Heart right ventricle (tissue), 16 donors: ENCODE measurements around the gene TTC19. TPM values are rescaled to one million over a fixed set of nuclear protein-coding genes. Genes with fewer than 3 reads are reported as not detected.
A peak's percentile ranks its signal among the peaks of the same experiment; 100 is the strongest.

Experiments
- ATAC-seq, 8 donors: fragments of 200-7000 bp; cut with Tn5 transposase; one replicate each; pipeline ENCODE4 v1.9.1; 2020; ENCODE audit warnings: mild to moderate bottlenecking in 8 of 8, moderate library complexity in 8 of 8, moderate number of reproducible peaks in 1 of 8
- DNase-seq, 2 donors: peaks; one replicate each; pipeline ENCODE4 v3.0.0-alpha.2; 2020
- H3K27ac ChIP-seq, 10 donors: fragments of 200-600 bp; sonication (generic) in 2 of 10; one replicate each; pipeline versions ENCODE4 v1.5.0 to v1.8.0; 2020 to 2022; ENCODE audit warnings: mild to moderate bottlenecking in 3 of 10
- H3K27me3 ChIP-seq, 7 donors: fragments of 200-600 bp; one replicate each; pipeline ENCODE4 v1.8.0; 2021 to 2022; ENCODE audit warnings: mild to moderate bottlenecking in 2 of 7
- H3K36me3 ChIP-seq, 9 donors: fragments of 200-600 bp; sonication (generic) in 1 of 9; one replicate each; pipeline versions ENCODE4 v1.5.0 to v1.8.0; 2020 to 2022; ENCODE audit warnings: mild to moderate bottlenecking in 2 of 9
- H3K4me1 ChIP-seq, 9 donors: fragments of 200-600 bp; sonication (generic) in 1 of 9; one replicate each; pipeline versions ENCODE4 v1.5.0 to v1.8.0; 2020 to 2022; ENCODE audit warnings: mild to moderate bottlenecking in 4 of 9
- H3K4me3 ChIP-seq, 10 donors: fragments of 200-600 bp; sonication (generic) in 2 of 10; one replicate each; pipeline versions ENCODE4 v1.5.0 to v1.8.0; 2020 to 2022; ENCODE audit warnings: mild to moderate bottlenecking in 7 of 10, moderate library complexity in 2 of 10
- H3K9me3 ChIP-seq, 11 donors: fragments of 200-600 bp in 10 of 11; sonication (generic) in 2 of 11; one replicate each; pipeline versions ENCODE4 v1.5.0 to v1.8.0; 2013 to 2022; ENCODE audit warnings: mild to moderate bottlenecking in 2 of 11, control low read depth in 1 of 11, moderate library complexity in 1 of 11
- CTCF ChIP-seq, 9 donors: fragments of 200-600 bp; sonication (generic) in 2 of 9; IDR thresholded peaks; one replicate each; pipeline versions ENCODE4 v1.5.0 to v1.8.0; 2021 to 2022; ENCODE audit warnings: antibody characterized with exemption in 9 of 9, mild to moderate bottlenecking in 5 of 9, moderate library complexity in 1 of 9
- WGBS, 2 donors: extraction: QIAGEN DNeasy Blood & Tissue Kit; methylation state at CpG; one replicate each; pipeline ENCODE4 v1.1.7; 2013; ENCODE audit warnings: inconsistent platforms in 1 of 2; 5-methylcytosine and 5-hydroxymethylcytosine counted together
- intact Hi-C, 10 donors: fragments of 100-400 bp; cut with DNase I; formaldehyde crosslinking; loops; one replicate each; pipeline versions ENCODE4 v1.11.1 to v1.14.2; 2022
- polyA plus RNA-seq, 2 donors: library from polyadenylated mRNA; stranded (reverse); fragments of 200-250 nt; gene quantifications; one replicate each; pipeline ENCODE4 v1.2.3, GENCODE V29; 2013
- total RNA-seq, 10 donors: library from RNA; stranded (reverse); fragmentation: NEBNext Ultra II Directional in 3 of 10; extraction: Animal tissue kit (Norgen Biotek cat#: 25700) in 3 of 10; gene quantifications; one replicate each; pipeline versions ENCODE4 v1.2.1 to v1.2.4, GENCODE V29; 2021 to 2023
- donor health status: Arrhythmogenic right ventricular cardiomyopathy.
- donor health status: ischemic (EF 13 %, LVEDD 7.1; RV severe dilation, severe dysfunction).
- donor health status: healthy with polysubstance abuse.
- donor health status: DM: no; HTN: yes; CAD: no.
- donor health status: DM: no; HTN: no; CAD: no.
- donor health status: ischemic (EF 25% LVEDD 6.9; RV normal size, moderate dysfunction).
- donor health status: ischemic (EF 25% LVEDD 5.7; RV mildly dilated, moderate dysfunction).
- donor health status: healthy.
- donor health status: DM: yes; HTN: yes; CAD: no.
- donor health status: Ischemic cardiomyopathy.
- donor health status: ischemic (EF 35%, LVEDD 5.7; RV mildly dilated, moderate dysfunction).
- donor health status: nonischemic (EF 11% LVEDD 7.7; RV severe dilation, severe dysfunction).
- donor health status: DM: yes; HTN: yes; CAD: no.
- donor health status: PGD.
- donor health status: ischemic (EF 29% LVEDD 5.4; RV normal size, mild dysfunction).
- donor health status: nonischemic (EF 23%, LVEDD 6.1; RV moderate dilation, normal function).

Gene TTC19
- total and polyA plus RNA-seq, 12 donors: 10.8 to 41.1 (median 26.7) TPM

- no peak for TF ChIP-seq CTCF (IDR thresholded peaks at IDR 0.05)
- intact Hi-C loops: no loop called here
- Histone ChIP-seq H3K27ac (no peak overlapping the region), H3K4me3 (no peak overlapping the region), H3K9me3 (no peaks in the 10 kb centered on the region), H3K4me1 (peaks cover 0 to 4% (median 0%) of the 10 kb centered on the region in 9 donors), H3K27me3 (no peaks in the 10 kb centered on the region), H3K36me3 (peaks cover 0 to 100% (median 37%) of the 10 kb centered on the region in 9 donors)
- 86 to 92% methylated on average over 10 of the region's 10 CpGs for WGBS, 2 donors
- DNase-seq (no peak), ATAC-seq (no peak)
Measured at GRCh38 chr17:16044487-16044886, 44.9 kb downstream of the TTC19 start.

GRCh38 chr17:16046966-16047365 lies 47.3 kb downstream of the TTC19 start:
- Histone ChIP-seq H3K36me3 (peaks cover 0 to 100% (median 28%) of the 10 kb centered on the region in 9 donors), H3K9me3 (no peaks in the 10 kb centered on the region), H3K27me3 (no peaks in the 10 kb centered on the region), H3K4me1 (peaks cover 0 to 5% (median 2%) of the 10 kb centered on the region in 9 donors), H3K4me3 (no peak overlapping the region), H3K27ac (no peak overlapping the region)
- ATAC-seq: no peak
- no peak for DNase-seq
- intact Hi-C loops: no loop called here
- no peak for TF ChIP-seq CTCF (IDR thresholded peaks at IDR 0.05)
- WGBS, 2 donors: 89% methylated on average over 3 of the region's 3 CpGs

- peaks cover 0 to 97% (median 29%) of the 10 kb centered on the region in 9 donors for H3K36me3 ChIP-seq
Measured at GRCh38 chr17:16048811-16049449, 49.3 kb downstream of the TTC19 start.

GRCh38 chr17:16050844-16051243 lies 51.2 kb downstream of the TTC19 start:
- Histone ChIP-seq H3K36me3 (peaks cover 0 to 97% (median 33%) of the 10 kb centered on the region in 9 donors), H3K27ac (no peak overlapping the region), H3K9me3 (peaks cover 0 to 21% (median 0%) of the 10 kb centered on the region in 11 donors), H3K27me3 (no peaks in the 10 kb centered on the region), H3K4me1 (peaks cover 0 to 14% (median 9%) of the 10 kb centered on the region in 9 donors), H3K4me3 (no peak overlapping the region)
- no peak for TF ChIP-seq CTCF (IDR thresholded peaks at IDR 0.05)
- intact Hi-C loops: no loop called here
- ATAC-seq (no peak), DNase-seq (no peak)
- WGBS, 2 donors: 98 to 99% methylated on average over 6 of the region's 6 CpGs

More at GRCh38 chr17:16048811-16049449, 49.3 kb downstream of the TTC19 start:
- H3K4me3 ChIP-seq: no peak overlapping the region
- DNase-seq (no peak), ATAC-seq (peak in 2 of 8 donors; percentile 39 to 47)
- peaks cover 0 to 14% (median 9%) of the 10 kb centered on the region in 9 donors for H3K4me1 ChIP-seq
- intact Hi-C loops: no loop called here
- H3K27ac ChIP-seq: no peak overlapping the region
- WGBS, 2 donors: 87 to 89% methylated on average over 14 of the region's 14 CpGs
- H3K27me3 ChIP-seq: no peaks in the 10 kb centered on the region
- H3K9me3 ChIP-seq: peaks cover 0 to 14% (median 0%) of the 10 kb centered on the region in 11 donors
- no peak for TF ChIP-seq CTCF (IDR thresholded peaks at IDR 0.05)
